Thyroid gland (tissue), 4 donors: Measurements from ENCODE around the gene IL17C.

Source experiments
- POLR2A ChIP-seq, 2 donors: fragments of 450-650 bp; IDR thresholded peaks; one replicate each; pipeline ENCODE4 v1.6.1; 2017; ENCODE audit warnings: antibody characterized with exemption in 2 of 2, mild to moderate bottlenecking in 2 of 2, moderate library complexity in 1 of 2
- TF ChIP-seq, protein P1 (sequence below), 6 experiments: fragments of 200-600 bp in 3 of 6; fragments of 450-650 bp in 3 of 6; sonication (generic) in 3 of 6; IDR thresholded peaks; one replicate each; pipeline ENCODE4 v1.5.1; 2016 to 2019; ENCODE audit warnings: antibody characterized with exemption in 6 of 6, mild to moderate bottlenecking in 2 of 6, inconsistent platforms in 1 of 6, moderate library complexity in 1 of 6

DNA sequence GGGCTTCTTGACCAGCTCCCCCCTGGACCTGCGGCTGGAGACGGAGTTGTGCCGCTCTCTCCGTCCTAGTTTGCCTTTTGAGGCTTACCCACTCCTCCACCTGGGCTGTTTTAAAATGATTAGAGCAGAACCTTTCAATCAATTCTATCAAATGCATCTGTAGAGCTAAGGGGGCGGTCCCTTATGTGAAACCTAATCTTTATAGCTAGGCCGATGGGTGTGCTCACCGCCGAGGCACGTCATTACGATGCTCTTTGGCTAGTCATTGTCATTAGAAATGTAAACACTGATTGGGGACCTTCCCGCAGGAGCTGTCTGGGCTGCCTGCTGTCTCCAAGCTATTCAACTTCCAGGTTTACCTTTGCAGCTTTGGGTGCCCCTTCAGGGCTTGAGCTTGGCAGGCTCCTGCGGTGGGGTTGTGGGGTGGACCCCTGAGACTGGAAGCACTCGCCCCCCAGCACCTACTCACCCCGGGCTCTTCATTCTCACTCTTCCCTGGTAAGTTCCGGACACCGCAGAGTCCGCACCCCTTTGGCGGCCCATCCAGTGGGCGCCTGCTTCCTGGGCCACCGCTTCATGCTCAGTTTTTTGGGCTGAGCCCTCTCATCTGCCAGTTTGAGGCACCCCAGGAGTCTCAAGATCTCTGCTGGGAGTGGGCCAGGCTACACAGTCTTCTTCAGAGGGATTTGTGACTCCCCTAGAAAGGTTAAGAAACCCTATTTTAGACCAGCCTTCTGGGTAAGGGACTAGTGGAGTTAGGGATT is 20.9 kb upstream of the IL17C start:
- TF ChIP-seq, protein P1, sequence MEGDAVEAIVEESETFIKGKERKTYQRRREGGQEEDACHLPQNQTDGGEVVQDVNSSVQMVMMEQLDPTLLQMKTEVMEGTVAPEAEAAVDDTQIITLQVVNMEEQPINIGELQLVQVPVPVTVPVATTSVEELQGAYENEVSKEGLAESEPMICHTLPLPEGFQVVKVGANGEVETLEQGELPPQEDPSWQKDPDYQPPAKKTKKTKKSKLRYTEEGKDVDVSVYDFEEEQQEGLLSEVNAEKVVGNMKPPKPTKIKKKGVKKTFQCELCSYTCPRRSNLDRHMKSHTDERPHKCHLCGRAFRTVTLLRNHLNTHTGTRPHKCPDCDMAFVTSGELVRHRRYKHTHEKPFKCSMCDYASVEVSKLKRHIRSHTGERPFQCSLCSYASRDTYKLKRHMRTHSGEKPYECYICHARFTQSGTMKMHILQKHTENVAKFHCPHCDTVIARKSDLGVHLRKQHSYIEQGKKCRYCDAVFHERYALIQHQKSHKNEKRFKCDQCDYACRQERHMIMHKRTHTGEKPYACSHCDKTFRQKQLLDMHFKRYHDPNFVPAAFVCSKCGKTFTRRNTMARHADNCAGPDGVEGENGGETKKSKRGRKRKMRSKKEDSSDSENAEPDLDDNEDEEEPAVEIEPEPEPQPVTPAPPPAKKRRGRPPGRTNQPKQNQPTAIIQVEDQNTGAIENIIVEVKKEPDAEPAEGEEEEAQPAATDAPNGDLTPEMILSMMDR (IDR thresholded peaks at IDR 0.05) = no peak
- no peak for TF ChIP-seq POLR2A (IDR thresholded peaks at IDR 0.05)
